B cell (primary cell): ENCODE measurements around the gene WIPI1.

Source experiments
- CTCF ChIP-seq: fragments of 200-600 bp; IDR thresholded peaks from one replicate; pipeline ENCODE4 v1.8.0; 2022; ENCODE audit warnings: antibody characterized with exemption, mild to moderate bottlenecking
- EZH2 ChIP-seq: IDR thresholded peaks from 2 replicates; pipeline ENCODE4 v1.6.1; 2012; ENCODE audit warnings: borderline replicate concordance, low read depth, mild to moderate bottlenecking, moderate library complexity, low read length; ENCODE audit not compliant: insufficient read depth, poor library complexity, severe bottlenecking

DNA sequence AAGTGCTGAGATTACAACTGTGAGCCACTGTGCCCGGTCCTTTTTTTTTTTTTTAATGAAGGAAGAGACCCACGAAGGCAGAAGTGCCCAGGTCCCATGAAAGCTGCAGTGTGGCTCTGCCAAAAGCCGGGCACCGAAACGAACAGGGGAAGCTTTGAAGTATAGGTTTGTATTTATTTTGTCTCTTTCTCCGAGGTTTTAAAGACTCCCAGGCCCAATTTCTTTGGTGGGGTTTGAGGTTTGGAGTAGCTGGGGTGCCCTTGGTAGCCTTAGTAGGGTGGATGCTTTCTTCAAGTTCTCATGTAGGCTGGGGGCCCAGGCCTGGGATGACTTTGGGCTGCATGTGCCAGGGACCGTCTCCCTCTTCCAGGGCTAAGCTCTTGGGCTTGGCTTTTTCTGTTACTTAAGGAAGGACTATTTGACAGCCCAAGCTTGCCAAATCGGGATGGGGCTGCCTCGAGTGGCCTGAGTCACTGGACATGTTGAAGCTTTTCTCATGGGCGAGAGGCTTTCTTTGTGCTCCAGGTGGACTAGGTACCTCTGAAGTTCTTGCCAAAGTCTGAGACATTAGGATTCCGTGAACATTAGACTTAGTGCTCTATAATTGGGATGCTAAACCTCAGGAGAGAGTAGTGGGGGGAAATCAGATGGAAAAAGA is 66.3 kb downstream of the WIPI1 start:
- TF ChIP-seq CTCF (no peak), EZH2 (no peak)
